ENCODE results near the gene C2orf72.

DNA sequence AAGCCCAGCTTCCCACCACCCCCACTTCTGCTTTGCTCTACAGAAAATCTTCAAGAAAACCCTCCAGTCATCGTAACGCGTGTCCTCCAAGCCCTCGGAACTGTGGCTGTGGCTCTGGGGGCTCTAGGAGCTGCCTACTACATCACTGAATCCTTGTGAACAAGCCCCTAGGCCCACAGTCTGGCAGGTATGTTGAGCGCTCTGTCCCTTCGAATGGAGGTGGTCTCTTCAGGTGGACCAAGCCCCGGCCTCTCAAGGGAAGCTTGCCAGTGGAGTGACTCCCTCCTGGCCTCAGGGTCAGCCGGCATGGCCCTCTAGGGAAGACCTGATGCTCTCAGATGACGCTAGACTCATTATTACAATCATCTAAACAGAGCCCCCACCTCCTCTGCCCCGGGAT lies 34.7 kb upstream of the C2orf72 start:
- TF ChIP-seq YY1 (IDR thresholded peaks at IDR 0.05) = no peak
- TF ChIP-seq CTCF (IDR thresholded peaks at IDR 0.05; ENCODE audit: low read depth, low read length, missing input control) = no peak
- TF ChIP-seq, protein P1, sequence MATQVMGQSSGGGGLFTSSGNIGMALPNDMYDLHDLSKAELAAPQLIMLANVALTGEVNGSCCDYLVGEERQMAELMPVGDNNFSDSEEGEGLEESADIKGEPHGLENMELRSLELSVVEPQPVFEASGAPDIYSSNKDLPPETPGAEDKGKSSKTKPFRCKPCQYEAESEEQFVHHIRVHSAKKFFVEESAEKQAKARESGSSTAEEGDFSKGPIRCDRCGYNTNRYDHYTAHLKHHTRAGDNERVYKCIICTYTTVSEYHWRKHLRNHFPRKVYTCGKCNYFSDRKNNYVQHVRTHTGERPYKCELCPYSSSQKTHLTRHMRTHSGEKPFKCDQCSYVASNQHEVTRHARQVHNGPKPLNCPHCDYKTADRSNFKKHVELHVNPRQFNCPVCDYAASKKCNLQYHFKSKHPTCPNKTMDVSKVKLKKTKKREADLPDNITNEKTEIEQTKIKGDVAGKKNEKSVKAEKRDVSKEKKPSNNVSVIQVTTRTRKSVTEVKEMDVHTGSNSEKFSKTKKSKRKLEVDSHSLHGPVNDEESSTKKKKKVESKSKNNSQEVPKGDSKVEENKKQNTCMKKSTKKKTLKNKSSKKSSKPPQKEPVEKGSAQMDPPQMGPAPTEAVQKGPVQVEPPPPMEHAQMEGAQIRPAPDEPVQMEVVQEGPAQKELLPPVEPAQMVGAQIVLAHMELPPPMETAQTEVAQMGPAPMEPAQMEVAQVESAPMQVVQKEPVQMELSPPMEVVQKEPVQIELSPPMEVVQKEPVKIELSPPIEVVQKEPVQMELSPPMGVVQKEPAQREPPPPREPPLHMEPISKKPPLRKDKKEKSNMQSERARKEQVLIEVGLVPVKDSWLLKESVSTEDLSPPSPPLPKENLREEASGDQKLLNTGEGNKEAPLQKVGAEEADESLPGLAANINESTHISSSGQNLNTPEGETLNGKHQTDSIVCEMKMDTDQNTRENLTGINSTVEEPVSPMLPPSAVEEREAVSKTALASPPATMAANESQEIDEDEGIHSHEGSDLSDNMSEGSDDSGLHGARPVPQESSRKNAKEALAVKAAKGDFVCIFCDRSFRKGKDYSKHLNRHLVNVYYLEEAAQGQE (IDR thresholded peaks at IDR 0.05) = no peak
- no peak for TF ChIP-seq JUND (IDR thresholded peaks at IDR 0.05)
- no peak for TF ChIP-seq MAX (IDR thresholded peaks at IDR 0.05)
